ENCODE results near the gene AIG1.

DNA sequence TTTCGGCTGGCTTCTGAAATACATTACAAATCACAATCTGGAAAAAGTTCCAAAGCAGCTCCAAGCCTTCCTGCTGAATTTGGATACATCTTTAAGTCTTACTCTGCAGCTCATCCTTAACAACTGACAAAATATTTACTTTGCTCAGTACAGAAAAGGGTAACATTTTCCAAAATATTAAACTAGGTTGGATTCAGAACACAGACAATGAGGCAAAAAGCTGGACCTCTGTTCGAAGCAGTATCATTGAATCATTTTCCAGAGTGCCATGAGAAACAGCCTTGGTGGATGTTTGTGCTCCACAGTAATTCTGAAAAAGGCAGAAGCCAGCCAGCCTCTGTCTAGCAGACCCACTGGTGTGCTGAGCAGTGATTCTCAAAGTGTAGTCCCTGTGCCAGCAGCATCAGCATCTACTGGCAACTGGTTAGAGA is 162.1 kb downstream of the AIG1 start:
- TF ChIP-seq, protein P1, sequence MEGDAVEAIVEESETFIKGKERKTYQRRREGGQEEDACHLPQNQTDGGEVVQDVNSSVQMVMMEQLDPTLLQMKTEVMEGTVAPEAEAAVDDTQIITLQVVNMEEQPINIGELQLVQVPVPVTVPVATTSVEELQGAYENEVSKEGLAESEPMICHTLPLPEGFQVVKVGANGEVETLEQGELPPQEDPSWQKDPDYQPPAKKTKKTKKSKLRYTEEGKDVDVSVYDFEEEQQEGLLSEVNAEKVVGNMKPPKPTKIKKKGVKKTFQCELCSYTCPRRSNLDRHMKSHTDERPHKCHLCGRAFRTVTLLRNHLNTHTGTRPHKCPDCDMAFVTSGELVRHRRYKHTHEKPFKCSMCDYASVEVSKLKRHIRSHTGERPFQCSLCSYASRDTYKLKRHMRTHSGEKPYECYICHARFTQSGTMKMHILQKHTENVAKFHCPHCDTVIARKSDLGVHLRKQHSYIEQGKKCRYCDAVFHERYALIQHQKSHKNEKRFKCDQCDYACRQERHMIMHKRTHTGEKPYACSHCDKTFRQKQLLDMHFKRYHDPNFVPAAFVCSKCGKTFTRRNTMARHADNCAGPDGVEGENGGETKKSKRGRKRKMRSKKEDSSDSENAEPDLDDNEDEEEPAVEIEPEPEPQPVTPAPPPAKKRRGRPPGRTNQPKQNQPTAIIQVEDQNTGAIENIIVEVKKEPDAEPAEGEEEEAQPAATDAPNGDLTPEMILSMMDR (IDR thresholded peaks at IDR 0.05) = no peak
- no peak for TF ChIP-seq POLR2A (IDR thresholded peaks at IDR 0.05)

Measured in body of pancreas (tissue), 4 donors.